GM18861 (cell line): ENCODE data around the gene SCNN1G.

ENCODE experiments used
- ATAC-seq: cut with Tn5 transposase; IDR thresholded peaks from one replicate; pipeline ENCODE4 v1.9.1; 2021; ENCODE audit not compliant: unreplicated experiment

Gene SCNN1G

GRCh38 chr16:23149993-23150364 lies 32.6 kb upstream of the SCNN1G start:
- no peak for ATAC-seq

GRCh38 chr16:23152386-23153178 lies 30.0 kb upstream of the SCNN1G start:
- ATAC-seq = no peak

DNA sequence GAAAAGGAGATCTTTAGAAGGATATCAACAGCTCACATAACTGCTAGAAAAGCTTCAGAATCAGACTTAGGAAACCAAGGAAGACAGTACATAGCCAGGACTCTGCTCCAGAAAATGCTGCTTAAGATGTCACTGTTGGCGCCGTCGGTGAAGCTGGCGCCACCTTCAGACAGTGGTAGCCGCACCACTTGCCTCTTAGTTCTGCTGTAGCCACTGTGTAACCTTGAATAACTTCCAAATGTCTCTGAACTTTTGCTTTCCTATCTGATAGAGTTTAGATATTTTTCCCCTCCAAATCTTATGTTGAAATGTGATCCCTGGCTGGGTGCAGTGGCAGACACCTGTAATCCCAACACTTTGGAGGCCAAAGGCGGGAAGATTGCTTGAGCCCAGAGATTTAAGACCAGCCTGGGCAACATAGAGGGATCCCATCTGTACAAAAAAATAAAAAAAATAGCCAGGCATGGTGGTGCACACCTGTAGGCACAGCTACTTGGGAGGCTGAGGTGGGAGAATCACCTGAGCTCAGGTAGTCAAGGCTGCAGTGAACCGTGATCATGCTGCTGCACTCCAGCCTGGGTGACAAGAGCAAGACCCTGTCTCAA lies 27.0 kb upstream of the SCNN1G start:
- no peak for ATAC-seq

- no peak for ATAC-seq
Measured at GRCh38 chr16:23156110-23156509, 26.4 kb upstream of the SCNN1G start.

DNA sequence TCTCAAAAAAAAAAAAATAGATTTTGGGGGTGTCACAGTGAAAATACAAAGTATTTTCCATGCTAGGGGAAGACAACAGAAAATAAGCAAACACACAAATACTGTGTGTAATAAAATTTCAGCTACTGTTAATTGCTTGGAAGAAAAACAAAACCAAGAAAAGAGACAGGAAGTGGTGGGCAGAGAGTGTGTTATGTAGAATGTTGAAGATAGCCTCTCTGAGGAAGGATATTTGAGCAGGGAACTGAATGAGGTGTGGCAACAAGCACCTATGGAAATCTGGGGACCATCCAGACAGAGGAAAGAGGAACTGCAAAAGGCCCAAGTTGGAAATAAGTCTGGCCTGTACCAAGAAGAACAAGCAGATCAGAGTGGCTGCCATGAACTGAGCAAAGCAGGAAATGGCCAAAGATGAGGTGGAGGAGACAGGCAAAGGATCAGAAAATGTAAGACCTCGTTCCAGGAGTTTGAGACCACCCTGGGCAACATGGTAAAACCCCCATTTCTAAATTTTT lies 25.5 kb upstream of the SCNN1G start:
- no peak for ATAC-seq

DNA sequence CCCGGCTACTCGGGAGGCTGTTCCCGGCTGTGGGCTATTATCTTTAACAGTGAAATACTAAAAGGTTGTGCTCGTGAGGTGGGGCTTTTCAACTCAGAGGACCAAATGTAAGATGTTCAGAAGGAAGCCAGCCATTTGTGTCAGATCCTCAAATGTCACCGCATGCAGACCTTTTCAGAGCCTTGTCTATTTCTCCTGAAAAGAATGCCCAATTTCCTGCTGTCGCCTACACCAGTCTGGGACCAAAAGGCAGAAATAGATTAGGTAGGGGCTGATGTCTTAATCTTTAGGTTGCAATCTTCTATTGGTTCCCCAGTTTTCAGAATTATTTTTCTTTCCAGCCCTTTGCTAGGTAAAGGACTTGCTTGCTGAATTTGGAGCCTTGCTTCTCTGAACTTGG lies 24.4 kb upstream of the SCNN1G start:
- no peak for ATAC-seq

GRCh38 chr16:23160082-23160481 lies 22.5 kb upstream of the SCNN1G start:
- ATAC-seq = no peak

GRCh38 chr16:23160574-23160973 lies 22.0 kb upstream of the SCNN1G start:
- ATAC-seq = no peak

GRCh38 chr16:23163921-23164320 lies 18.6 kb upstream of the SCNN1G start:
- ATAC-seq = no peak

DNA sequence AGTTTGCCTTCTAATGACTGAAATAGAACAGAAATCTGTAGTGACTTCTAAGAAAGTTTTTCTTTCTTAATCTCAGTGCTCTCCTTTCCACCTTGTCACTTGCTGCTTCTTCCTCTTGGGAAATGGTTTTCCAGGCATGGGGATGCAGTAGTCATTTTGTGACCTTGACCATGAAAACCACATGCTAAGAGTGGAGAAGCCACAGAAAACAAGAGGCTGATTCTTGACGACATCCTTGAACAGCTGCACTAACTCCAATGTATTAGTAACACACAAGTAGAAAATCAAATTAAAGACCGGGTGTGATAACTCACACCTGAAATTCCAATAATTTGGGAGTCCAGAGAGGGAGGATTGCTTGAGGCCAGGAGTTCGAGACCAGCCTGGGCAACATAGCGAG lies 17.8 kb upstream of the SCNN1G start:
- no peak for ATAC-seq

GRCh38 chr16:23172583-23172982 lies 10.0 kb upstream of the SCNN1G start:
- ATAC-seq = no peak

DNA sequence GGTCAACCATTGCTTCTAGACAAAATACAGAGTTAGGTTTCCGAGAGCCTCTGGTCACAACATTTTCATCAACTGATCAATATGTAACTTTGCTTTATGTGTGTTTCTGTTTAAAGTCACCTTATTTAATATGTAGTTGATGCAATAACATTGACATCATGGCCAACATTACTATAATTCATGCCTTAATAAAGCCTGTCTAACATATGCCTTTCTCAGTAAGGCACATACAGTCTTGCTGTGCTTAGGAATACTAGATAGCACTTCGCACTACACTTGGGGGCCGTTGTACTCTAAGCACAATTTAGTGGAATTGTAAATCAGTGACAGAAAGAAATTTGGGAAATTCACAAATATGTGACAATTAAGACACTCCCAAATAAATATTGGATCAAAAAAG lies 9.6 kb upstream of the SCNN1G start:
- no peak for ATAC-seq

- ATAC-seq = no peak
Measured at GRCh38 chr16:23174622-23175021, 7.9 kb upstream of the SCNN1G start.

DNA sequence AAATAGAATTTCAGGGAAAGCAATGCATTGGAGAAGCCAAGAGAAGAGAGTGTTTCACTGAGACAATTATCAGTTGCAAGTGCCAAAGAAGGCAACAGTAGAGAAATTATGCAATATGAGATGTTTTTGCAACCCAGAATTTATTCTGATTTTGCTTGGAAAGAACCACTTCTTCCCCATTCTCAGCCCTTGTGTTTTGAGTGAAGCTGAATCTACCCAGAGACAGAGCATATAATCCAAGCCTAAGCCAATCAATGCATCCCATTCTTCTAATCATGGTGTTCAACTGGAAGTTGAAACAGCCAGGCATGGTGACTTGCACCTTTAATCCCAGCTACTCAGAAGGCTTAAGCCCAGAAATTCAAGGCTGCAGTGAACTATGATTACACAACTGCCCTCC lies 6.9 kb upstream of the SCNN1G start:
- no peak for ATAC-seq

GRCh38 chr16:23181506-23181905 lies 1.0 kb upstream of the SCNN1G start:
- ATAC-seq = no peak

DNA sequence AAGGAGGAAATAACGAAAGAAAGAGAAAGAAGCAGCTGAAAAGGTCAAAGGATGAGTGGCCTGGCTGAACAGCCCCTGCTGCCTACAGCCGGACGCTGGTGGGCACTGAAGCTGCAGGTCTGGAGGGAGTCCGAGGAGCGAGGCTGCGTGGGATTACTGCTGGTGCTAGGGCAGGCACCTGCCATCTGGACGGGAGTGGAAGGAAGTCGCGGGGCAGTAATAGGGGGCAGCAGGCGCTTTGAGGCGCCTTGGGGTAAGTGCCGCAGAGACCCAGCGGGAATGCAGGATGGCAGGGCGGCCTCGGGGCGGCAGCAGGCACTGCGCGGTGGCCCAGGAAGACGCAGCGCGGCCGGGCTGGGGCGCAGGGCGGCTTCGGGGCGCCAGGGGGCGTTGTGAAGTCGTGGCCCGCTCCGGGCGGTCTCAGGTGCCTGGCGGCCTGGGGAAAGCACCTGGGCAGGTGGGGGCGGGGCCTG lies 303 bp upstream of the SCNN1G start:
- peak; percentile 88 for ATAC-seq

DNA sequence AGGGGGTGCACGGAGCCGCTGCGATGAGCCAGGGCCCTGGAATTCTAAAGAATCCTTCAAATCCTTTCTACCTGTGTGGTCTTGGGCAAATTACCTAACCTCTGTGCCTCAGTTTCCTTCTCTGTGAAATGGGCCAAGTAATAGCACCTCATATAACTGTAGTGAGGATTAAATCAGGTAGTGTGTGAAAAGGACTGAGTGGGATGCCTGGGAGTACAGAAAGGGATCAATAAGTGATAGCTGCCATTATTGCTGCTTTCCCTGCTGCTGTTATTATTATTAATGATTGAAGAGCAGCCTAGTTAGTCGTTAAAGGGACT lies 958 bp downstream of the SCNN1G start:
- ATAC-seq = no peak

GRCh38 chr16:23185656-23186055 lies 3.1 kb downstream of the SCNN1G start:
- no peak for ATAC-seq

DNA sequence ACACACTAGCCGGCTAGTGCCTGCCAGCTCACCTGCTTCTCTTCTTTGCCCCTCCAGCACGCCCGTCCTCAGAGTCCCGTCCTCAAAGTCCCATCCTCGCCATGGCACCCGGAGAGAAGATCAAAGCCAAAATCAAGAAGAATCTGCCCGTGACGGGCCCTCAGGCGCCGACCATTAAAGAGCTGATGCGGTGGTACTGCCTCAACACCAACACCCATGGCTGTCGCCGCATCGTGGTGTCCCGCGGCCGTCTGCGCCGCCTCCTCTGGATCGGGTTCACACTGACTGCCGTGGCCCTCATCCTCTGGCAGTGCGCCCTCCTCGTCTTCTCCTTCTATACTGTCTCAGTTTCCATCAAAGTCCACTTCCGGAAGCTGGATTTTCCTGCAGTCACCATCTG lies 3.6 kb downstream of the SCNN1G start:
- no peak for ATAC-seq

GRCh38 chr16:23187341-23187740 lies 4.8 kb downstream of the SCNN1G start:
- no peak for ATAC-seq

DNA sequence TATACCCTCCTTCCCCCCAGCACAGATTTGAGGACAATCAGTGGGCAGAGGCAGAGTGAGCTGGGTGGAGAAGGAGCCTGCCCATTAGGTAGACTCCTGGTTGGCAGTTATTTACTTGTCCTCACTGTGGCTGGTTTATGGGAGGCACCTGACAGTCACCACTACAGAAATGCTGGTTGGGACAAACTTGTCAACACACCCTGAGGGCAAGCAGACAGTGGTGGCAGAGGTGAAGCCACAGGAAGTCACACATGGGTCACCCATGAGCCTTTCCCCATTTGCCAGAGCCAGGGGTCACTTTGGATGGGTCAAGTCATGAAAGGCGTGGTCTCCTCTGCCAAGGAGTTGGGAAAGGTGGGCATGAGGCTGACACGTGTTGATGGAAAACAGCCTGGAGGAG lies 6.4 kb downstream of the SCNN1G start:
- no peak for ATAC-seq

- ATAC-seq = no peak
Measured at GRCh38 chr16:23194497-23195221, 12.1 kb downstream of the SCNN1G start.
